Activated CD4-positive, CD25-positive, alpha-beta regulatory T cell treated with anti-CD3 and anti-CD28 coated beads, Interleukin-2, amount 50 U/mL, for 72 hours (primary cell): ENCODE data around the gene KRTAP4-4.
"Not testable (repeated sequence)": the region's sequence is repeated elsewhere in the genome, so short reads cannot be mapped to it uniquely, and the experiment has no call there.

ENCODE experiments used
- DNase-seq: peaks from one replicate; pipeline ENCODE4 v3.0.0; 2021

The KRTAP4-4 gene

GRCh38 chr17:41147531-41148204 lies 12.9 kb downstream of the KRTAP4-4 start:
- DNase-seq, result no peak

- no peak for DNase-seq
These were observed 15.3 kb downstream of the KRTAP4-4 start for GRCh38 chr17:41145261-41145660.

GRCh38 chr17:41144846-41145245 lies 15.7 kb downstream of the KRTAP4-4 start:
- DNase-seq, result no peak

- no peak for DNase-seq
These were observed 19.2 kb downstream of the KRTAP4-4 start for GRCh38 chr17:41141361-41141760.

GRCh38 chr17:41140360-41141131 lies 20.0 kb downstream of the KRTAP4-4 start, which contains the start of gene KRTAP4-6:
Gene KRTAP4-6 (minus strand): TSS chr17:41140544. CDS start chr17:41140487, 57 bp downstream.
- no peak for DNase-seq

- not testable (repeated sequence) for DNase-seq
These were observed 20.7 kb downstream of the KRTAP4-4 start for GRCh38 chr17:41139865-41140264.

- no peak for DNase-seq
These were observed 26.4 kb downstream of the KRTAP4-4 start for GRCh38 chr17:41133880-41134735.

GRCh38 chr17:41131979-41132378 lies 28.6 kb downstream of the KRTAP4-4 start:
- no peak for DNase-seq

- no peak for DNase-seq
These were observed 33.2 kb downstream of the KRTAP4-4 start for GRCh38 chr17:41127371-41127770.

- no peak for DNase-seq
These were observed 34.1 kb downstream of the KRTAP4-4 start for GRCh38 chr17:41126412-41126811.

GRCh38 chr17:41125064-41125463 lies 35.5 kb downstream of the KRTAP4-4 start:
- no peak for DNase-seq

- DNase-seq, result not testable (repeated sequence)
These were observed 36.6 kb downstream of the KRTAP4-4 start, which contains the start of gene KRTAP4-12 for GRCh38 chr17:41123991-41124371. Gene KRTAP4-12 (minus strand): TSS chr17:41124182. CDS start chr17:41124122, 60 bp downstream.

- DNase-seq, result not testable (repeated sequence)
These were observed 37.1 kb downstream of the KRTAP4-4 start for GRCh38 chr17:41123292-41123990.

- DNase-seq, result no peak
These were observed 38.8 kb downstream of the KRTAP4-4 start for GRCh38 chr17:41121742-41122141.

GRCh38 chr17:41119696-41120690 lies 40.6 kb downstream of the KRTAP4-4 start:
- DNase-seq, result not testable (repeated sequence)

- DNase-seq, result no peak
These were observed 41.8 kb downstream of the KRTAP4-4 start for GRCh38 chr17:41118721-41119120.

GRCh38 chr17:41117846-41118386 lies 42.6 kb downstream of the KRTAP4-4 start, which contains the start of gene KRTAP4-11:
Gene KRTAP4-11 (minus strand): TSS chr17:41118373. CDS start chr17:41118315, 58 bp downstream.
- not testable (repeated sequence) for DNase-seq

GRCh38 chr17:41116297-41116696 lies 44.3 kb downstream of the KRTAP4-4 start:
- no peak for DNase-seq

GRCh38 chr17:41111151-41111885 lies 49.2 kb downstream of the KRTAP4-4 start:
- DNase-seq, result no peak
